ENCODE measurements around the gene TIMM44.

Gene TIMM44

GRCh38 chr19:7969555-7969939 is 26.1 kb upstream of the TIMM44 start:
- DNase-seq (ENCODE audit: low read depth): no peak
- no peak overlapping the region for H3K4me3 ChIP-seq (ENCODE audit: control insufficient read depth, low read depth, low read length)
- no peak for TF ChIP-seq CTCF (conservative IDR thresholded peaks at IDR 0.05; ENCODE audit: control insufficient read depth, insufficient read depth, low read depth, low read length)

GRCh38 chr19:7968796-7969554 is 25.5 kb upstream of the TIMM44 start:
- no peak overlapping the region for H3K4me3 ChIP-seq (ENCODE audit: control insufficient read depth, low read depth, low read length)
- DNase-seq (ENCODE audit: low read depth): peak; percentile 17
- no peak for TF ChIP-seq CTCF (conservative IDR thresholded peaks at IDR 0.05; ENCODE audit: control insufficient read depth, insufficient read depth, low read depth, low read length)

GRCh38 chr19:7968008-7968795 is 24.7 kb upstream of the TIMM44 start:
- no peak for DNase-seq (ENCODE audit: low read depth)
- no peak for TF ChIP-seq CTCF (conservative IDR thresholded peaks at IDR 0.05; ENCODE audit: control insufficient read depth, insufficient read depth, low read depth, low read length)

GRCh38 chr19:7965921-7966665 is 22.6 kb upstream of the TIMM44 start:
- no peak for TF ChIP-seq CTCF (conservative IDR thresholded peaks at IDR 0.05; ENCODE audit: control insufficient read depth, insufficient read depth, low read depth, low read length)
- DNase-seq (ENCODE audit: low read depth): no peak
- no peak overlapping the region for H3K4me3 ChIP-seq (ENCODE audit: control insufficient read depth, low read depth, low read length)

More at GRCh38 chr19:7968008-7968795, 24.7 kb upstream of the TIMM44 start:
- H3K4me3 ChIP-seq (ENCODE audit: control insufficient read depth, low read depth, low read length): no peak overlapping the region

GRCh38 chr19:7965259-7965841 is 21.9 kb upstream of the TIMM44 start:
- no peak for DNase-seq (ENCODE audit: low read depth)
- no peak for TF ChIP-seq CTCF (conservative IDR thresholded peaks at IDR 0.05; ENCODE audit: control insufficient read depth, insufficient read depth, low read depth, low read length)
- H3K4me3 ChIP-seq (ENCODE audit: control insufficient read depth, low read depth, low read length): no peak overlapping the region

- no peak for TF ChIP-seq CTCF (conservative IDR thresholded peaks at IDR 0.05; ENCODE audit: control insufficient read depth, insufficient read depth, low read depth, low read length)
- no peak overlapping the region for H3K4me3 ChIP-seq (ENCODE audit: control insufficient read depth, low read depth, low read length)
- no peak for DNase-seq (ENCODE audit: low read depth)
Observed at GRCh38 chr19:7963566-7963965, 20.1 kb upstream of the TIMM44 start.
